Right atrium auricular region (tissue), 2 donors: ENCODE data around the gene KIAA0753. TPM values are rescaled to one million over a fixed set of nuclear protein-coding genes. Genes with fewer than 3 reads are reported as not detected.
"Not testable (repeated sequence)": the region's sequence is repeated elsewhere in the genome, so short reads cannot be mapped to it uniquely, and the experiment has no call there.

Source experiments
- DNase-seq: peaks from one replicate; pipeline ENCODE4 v3.0.0-alpha.2; 2019; ENCODE audit warnings: low spot score
- H3K27ac ChIP-seq, 2 donors: fragments of 200-600 bp; sonication (generic); 1 replicate in 1 of 2; 2 replicates in 1 of 2; pipeline ENCODE4 v1.5.1; 2016 to 2019
- H3K27me3 ChIP-seq, 2 donors: fragments of 200-600 bp; sonication (generic); one replicate each; pipeline versions ENCODE4 v1.5.1 to v1.6.0; 2017 to 2019
- H3K36me3 ChIP-seq: fragments of 200-600 bp; sonication (generic); one replicate; pipeline ENCODE4 v1.5.1; 2016
- H3K4me1 ChIP-seq, 2 donors: fragments of 200-600 bp; sonication (generic); one replicate each; pipeline versions ENCODE4 v1.5.1 to v1.6.0; 2017 to 2019
- H3K4me3 ChIP-seq, 2 donors: fragments of 200-600 bp; sonication (generic); 1 replicate in 1 of 2; 2 replicates in 1 of 2; pipeline ENCODE4 v1.5.1; 2017 to 2019; ENCODE audit warnings: mild to moderate bottlenecking in 1 of 2, moderate library complexity in 1 of 2
- H3K9me3 ChIP-seq, 2 donors: fragments of 200-600 bp; sonication (generic); one replicate each; pipeline ENCODE4 v1.5.1; 2019
- CTCF ChIP-seq, 2 donors: fragments of 200-600 bp; sonication (generic); IDR thresholded peaks; one replicate each; pipeline ENCODE4 v1.5.1; 2019; ENCODE audit warnings: antibody characterized with exemption in 2 of 2
- total RNA-seq, 2 donors: library from RNA; depleted of rRNA; stranded (reverse); fragments of >200 nt; gene quantifications; one replicate each; pipeline ENCODE4 v1.1.0, GENCODE V29; 2016

The KIAA0753 gene
- total RNA-seq, 2 donors from 2014 or later, result 5.3 to 8.4 TPM

GRCh38 chr17:6660805-6661463 lies 20.4 kb upstream of the KIAA0753 start:
- TF ChIP-seq CTCF (IDR thresholded peaks at IDR 0.05), result no peak
- Histone ChIP-seq H3K9me3 (no peaks in the 10 kb centered on the region), H3K27ac (no peak overlapping the region), H3K27me3 (peaks cover 0 to 3% of the 10 kb centered on the region in 2 donors), H3K36me3 (no peaks in the 10 kb centered on the region), H3K4me1 (no peaks in the 10 kb centered on the region), H3K4me3 (no peak overlapping the region)
- DNase-seq, result no peak

- no peak for DNase-seq
- no peak for TF ChIP-seq CTCF (IDR thresholded peaks at IDR 0.05)
- Histone ChIP-seq H3K27me3 (peaks cover 0 to 6% of the 10 kb centered on the region in 2 donors), H3K4me1 (no peaks in the 10 kb centered on the region), H3K27ac (no peak overlapping the region), H3K4me3 (no peak overlapping the region), H3K36me3 (no peaks in the 10 kb centered on the region), H3K9me3 (no peaks in the 10 kb centered on the region)
These were observed 19.6 kb upstream of the KIAA0753 start for GRCh38 chr17:6660101-6660500.

- not testable (repeated sequence) for H3K4me3 ChIP-seq, H3K27ac ChIP-seq, H3K4me1 ChIP-seq, H3K9me3 ChIP-seq, H3K36me3 ChIP-seq, DNase-seq, H3K27me3 ChIP-seq
These were observed 17.9 kb upstream of the KIAA0753 start for GRCh38 chr17:6658411-6658810.

GRCh38 chr17:6657633-6658287 lies 17.2 kb upstream of the KIAA0753 start:
- H3K27ac ChIP-seq, result no peak overlapping the region
- H3K4me1 ChIP-seq, result no peaks in the 10 kb centered on the region
- TF ChIP-seq CTCF (IDR thresholded peaks at IDR 0.05), result no peak
- no peaks in the 10 kb centered on the region for H3K36me3 ChIP-seq
- DNase-seq, result no peak
- H3K9me3 ChIP-seq, result no peaks in the 10 kb centered on the region
- peaks cover 5 to 6% of the 10 kb centered on the region in 2 donors for H3K27me3 ChIP-seq
- no peak overlapping the region for H3K4me3 ChIP-seq

- not testable (repeated sequence) for H3K9me3 ChIP-seq, H3K4me1 ChIP-seq, H3K27ac ChIP-seq, H3K4me3 ChIP-seq, DNase-seq, H3K36me3 ChIP-seq, H3K27me3 ChIP-seq
These were observed 16.5 kb upstream of the KIAA0753 start for GRCh38 chr17:6656797-6657632.

- H3K27ac ChIP-seq, H3K9me3 ChIP-seq, DNase-seq, H3K36me3 ChIP-seq, H3K27me3 ChIP-seq, H3K4me3 ChIP-seq: not testable (repeated sequence)
- H3K4me1 ChIP-seq, result peaks cover 0 to 12% of the 10 kb centered on the region in 2 donors
These were observed 15.3 kb upstream of the KIAA0753 start for GRCh38 chr17:6655732-6656361.
